NCI-H2107 treated with DMSO at 0.1 percent for 48 hours (cell line): Measurements from ENCODE around the gene MRPL2.

ENCODE experiments used
- DNase-seq: peaks from one replicate; lab custom pipeline; 2025; ENCODE audit not compliant: unreplicated experiment; lab: John Stamatoyannopoulos, UW

The MRPL2 gene

GRCh38 chr6:43021270-43022047 is 37.8 kb downstream of the MRPL2 start, which contains the start of gene RRP36:
TSS of gene RRP36 (plus strand) at chr6:43021623. CDS start at chr6:43021655, 32 bp downstream.
- DNase-seq = peak; percentile 27

DNA sequence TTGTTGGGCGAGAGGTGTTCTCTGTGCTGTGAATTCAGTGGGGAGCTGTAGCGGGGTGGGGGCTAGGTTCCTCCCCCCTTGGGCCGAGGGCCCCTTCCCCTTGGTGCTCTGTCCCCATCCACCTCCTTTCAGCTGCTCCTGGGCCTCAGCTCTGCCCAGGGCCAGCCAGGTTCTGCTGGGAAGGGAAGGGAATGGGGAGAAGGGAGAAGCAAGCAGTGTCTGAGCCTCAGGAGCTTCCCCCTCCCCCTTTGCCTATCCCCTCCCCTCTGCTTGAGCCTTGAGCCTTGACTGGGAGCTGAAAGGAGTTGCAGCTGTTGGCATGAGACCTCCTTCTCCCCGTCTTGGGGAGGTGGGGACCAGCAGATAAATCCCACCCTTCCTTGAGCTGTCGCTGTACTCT is 38.4 kb downstream of the MRPL2 start:
- DNase-seq = no peak

DNA sequence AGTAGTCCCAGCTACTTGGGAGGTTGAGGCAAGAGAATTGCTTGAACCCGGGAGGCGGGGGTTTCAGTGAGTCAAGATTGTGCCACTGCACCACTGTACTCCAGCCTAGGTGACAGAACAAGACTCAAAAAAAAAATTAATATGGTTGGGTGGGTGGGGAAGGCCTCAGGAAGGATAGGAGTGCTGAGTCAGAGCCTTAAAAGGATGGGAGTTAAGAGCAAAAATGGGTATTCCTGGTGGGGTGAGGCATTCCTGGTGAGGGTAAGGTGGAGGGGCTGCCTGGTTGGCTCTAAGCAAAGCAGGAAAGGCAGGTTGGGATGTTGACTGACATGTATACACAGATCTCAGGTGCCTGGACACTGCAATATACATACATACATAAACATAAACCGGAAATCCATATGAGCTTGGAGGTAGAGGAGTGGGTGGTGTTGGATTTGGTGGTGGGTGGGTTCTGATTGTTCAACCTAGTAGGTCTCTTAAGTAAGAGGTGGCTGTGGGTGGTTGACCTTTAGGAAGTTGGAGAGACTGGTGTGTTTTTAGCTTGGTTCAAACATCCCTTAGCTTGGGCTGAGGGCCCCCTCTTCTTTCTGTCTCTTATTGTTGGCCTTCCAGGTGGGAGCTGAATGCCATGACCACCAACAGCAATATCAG is 39.1 kb downstream of the MRPL2 start:
- DNase-seq = no peak

DNA sequence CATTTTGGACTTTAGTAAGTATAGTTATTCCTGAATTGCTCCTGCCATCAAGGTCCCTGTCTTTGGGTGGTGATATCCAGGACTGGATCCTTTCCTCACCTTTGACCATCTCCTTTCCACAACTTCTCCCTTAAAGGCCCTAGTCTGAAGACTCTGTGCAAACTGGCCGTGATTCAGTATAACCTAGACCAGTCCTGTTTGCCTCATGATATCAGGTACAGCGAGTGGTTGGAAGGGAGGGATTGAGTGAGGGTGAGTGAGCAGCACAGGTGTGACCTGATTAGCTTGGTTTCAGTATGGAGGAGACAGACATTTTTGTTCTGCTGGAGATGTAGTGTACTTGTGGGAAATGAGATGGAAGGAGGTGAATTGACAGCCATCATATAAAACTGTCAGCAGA is 40.1 kb downstream of the MRPL2 start:
- DNase-seq = no peak

DNA sequence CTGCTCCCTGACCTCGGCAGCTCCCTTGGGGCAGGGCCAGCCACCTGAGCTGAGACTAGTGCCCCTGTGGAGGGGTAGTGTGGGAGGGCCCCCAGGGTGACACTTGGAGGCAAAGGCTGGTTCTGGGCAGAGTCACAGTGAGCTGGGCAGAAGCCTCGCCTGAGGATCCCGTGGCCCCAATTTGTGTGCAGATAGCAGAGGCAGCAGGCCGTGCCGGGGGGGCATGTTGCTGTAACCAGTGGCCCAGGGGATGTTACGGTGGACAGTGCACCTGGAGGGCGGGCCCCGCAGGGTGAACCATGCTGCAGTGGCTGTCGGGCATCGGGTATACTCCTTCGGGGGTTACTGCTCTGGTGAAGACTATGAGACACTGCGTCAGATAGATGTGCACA is 42.3 kb downstream of the MRPL2 start:
- no peak for DNase-seq

GRCh38 chr6:43016176-43016942 is 42.9 kb downstream of the MRPL2 start:
- DNase-seq = no peak

DNA sequence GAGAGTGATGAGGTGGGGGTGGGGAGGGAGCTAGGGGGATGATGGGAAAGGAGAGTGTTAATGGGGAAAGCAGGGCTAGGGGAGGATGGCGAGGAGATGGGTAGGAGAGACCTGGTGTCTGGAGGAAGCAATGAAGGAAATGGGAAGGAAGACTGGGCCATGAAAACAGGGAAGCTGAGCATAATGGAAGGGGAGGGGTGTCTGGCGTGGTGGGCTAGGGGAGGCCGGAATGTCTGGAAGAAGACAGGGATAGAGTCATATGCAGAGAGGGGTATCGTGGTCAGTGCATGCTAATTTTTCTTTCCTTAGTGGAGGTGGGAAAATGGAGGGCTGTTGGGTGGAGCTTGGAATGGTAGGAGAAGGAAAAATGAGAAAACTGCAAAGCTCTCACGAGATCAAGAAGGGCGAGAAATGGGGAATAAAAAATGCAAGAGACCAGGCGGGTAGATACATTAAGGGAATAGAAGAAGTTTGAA is 44.8 kb downstream of the MRPL2 start:
- no peak for DNase-seq

DNA sequence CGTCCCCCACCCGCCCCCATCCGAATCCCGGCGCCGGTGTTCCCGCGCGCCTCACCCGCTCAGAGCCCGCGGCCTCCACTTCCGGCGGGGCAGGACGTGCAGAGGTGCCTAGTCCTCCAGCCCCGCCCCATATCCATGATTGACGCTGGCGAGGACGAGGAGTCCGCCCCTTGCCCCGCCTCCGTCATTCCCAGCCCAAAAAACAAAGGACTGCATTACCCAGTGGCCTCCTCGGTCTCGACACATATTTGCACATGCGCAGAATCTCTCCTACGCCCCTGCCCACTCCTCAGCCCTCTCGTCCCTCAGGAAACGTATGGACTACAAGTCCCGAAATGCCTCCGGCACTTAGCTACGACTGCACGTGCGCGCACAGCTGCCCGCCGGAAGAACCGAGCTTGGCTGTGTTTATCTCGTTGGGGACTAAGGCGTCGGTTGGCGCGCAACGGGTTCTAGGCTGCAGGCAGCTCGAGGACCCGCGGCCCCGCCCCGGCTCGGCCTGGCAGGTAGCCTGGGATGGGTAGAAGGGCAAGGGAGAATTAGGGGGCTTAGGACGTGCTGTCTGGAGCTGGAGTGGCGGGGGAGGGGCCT is 45.3 kb downstream of the MRPL2 start, which contains the start of the genes KLHDC3 and MEA1:
TSS of gene KLHDC3 (plus strand) at position 407 of the 591 bp plus-strand sequence. CDS start 2,944 bp downstream, outside the sequence.
TSS of gene MEA1 (minus strand) at position 104 of the 591 bp plus-strand sequence. CDS start 133 bp downstream, outside the sequence.
- DNase-seq = peak; percentile 93

DNA sequence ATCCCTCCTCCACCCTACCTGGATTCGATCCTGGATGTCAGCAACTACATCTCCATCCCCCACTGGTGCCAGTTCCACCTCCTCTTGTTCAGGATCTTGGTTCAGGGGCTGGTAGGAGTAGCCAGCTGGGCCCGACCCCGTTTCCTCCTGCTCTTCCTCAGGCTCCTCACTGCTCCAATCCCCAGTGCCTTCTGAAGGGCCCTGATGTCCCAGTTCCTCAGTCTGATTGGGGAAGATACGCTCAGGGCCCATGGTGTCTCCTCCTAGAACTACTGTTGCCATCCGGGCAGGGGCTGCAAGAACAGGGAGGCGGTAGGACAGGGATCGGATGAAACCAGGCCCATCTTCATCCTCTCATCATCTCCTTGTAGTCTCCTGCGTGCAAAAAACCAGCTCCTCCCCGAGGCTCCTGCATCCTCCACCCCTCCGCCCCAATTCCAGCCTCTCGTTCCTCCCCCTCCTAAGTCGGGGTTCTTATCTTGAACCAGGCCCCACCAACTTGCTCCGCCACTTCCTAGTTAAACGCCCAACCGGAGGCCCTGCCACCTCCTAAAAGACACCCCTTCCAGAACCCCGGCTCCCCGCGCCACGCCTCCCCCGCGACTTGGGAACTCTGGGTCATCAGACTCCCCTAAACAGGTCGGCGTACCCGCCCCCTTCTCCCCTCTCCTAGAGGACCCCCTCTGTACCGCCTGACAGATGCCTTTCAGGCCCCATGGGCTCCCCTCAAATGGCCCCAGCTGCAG is 46.0 kb downstream of the MRPL2 start:
- no peak for DNase-seq

GRCh38 chr6:43012364-43012763 is 46.9 kb downstream of the MRPL2 start:
- no peak for DNase-seq

- no peak for DNase-seq
These were observed 48.0 kb downstream of the MRPL2 start for GRCh38 chr6:43011207-43011606.

DNA sequence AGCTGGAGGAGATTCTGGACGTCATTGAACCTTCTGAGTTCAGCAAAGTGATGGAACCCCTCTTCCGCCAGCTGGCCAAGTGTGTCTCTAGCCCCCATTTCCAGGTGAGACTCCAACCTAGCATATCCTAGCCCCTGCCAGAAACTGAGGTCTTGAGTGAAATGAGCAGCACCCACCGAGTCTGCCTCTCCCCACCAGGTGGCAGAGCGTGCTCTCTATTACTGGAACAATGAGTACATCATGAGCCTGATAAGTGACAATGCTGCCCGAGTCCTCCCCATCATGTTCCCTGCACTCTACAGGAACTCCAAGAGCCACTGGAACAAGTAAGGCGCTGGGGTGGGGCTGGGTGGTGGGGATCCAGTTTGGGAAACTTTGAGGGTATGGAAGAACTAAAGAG is 50.1 kb downstream of the MRPL2 start:
- DNase-seq = no peak

- no peak for DNase-seq
These were observed 52.1 kb downstream of the MRPL2 start for GRCh38 chr6:43007126-43007525.

DNA sequence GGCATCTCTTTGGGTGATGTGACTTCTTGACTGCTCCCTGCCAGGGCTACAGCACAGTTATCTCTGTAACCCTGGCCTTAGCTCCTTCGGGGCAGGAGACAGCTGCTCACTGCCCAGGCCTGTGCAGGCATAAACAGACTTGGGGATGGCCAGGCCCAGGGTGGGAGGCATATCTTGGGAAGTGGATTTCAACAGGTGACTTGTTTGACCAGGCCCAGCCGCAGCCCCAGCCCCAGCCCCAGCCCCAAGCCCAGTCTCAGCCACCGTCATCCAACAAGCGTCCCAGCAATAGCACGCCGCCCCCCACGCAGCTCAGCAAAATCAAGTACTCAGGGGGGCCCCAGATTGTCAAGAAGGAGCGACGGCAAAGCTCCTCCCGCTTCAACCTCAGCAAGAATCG is 53.0 kb downstream of the MRPL2 start:
- no peak for DNase-seq

GRCh38 chr6:43005844-43006243 is 53.4 kb downstream of the MRPL2 start:
- no peak for DNase-seq
